GM19324 (cell line): ENCODE results near the gene EDN2.

Experiments used
- ATAC-seq: cut with Tn5 transposase; IDR thresholded peaks from one replicate; pipeline ENCODE4 v1.9.1; 2021; ENCODE audit warnings: mild to moderate bottlenecking, moderate library complexity; ENCODE audit not compliant: unreplicated experiment, low FRiP score

Gene EDN2

GRCh38 chr1:41486053-41486370 lies 1.5 kb upstream of the EDN2 start:
- no peak for ATAC-seq

- no peak for ATAC-seq
Observed at GRCh38 chr1:41485605-41486004, 1.1 kb upstream of the EDN2 start.

GRCh38 chr1:41483960-41484401 lies 502 bp downstream of the EDN2 start:
- no peak for ATAC-seq

- ATAC-seq: no peak
Observed at GRCh38 chr1:41483001-41483850, 1.3 kb downstream of the EDN2 start.

GRCh38 chr1:41482001-41482765 lies 2.3 kb downstream of the EDN2 start:
- no peak for ATAC-seq

GRCh38 chr1:41481109-41481775 lies 3.2 kb downstream of the EDN2 start:
- no peak for ATAC-seq

GRCh38 chr1:41480204-41481108 lies 4.0 kb downstream of the EDN2 start:
- no peak for ATAC-seq

- ATAC-seq: no peak
Observed at GRCh38 chr1:41479808-41480160, 4.7 kb downstream of the EDN2 start.

- no peak for ATAC-seq
Observed at GRCh38 chr1:41479000-41479807, 5.3 kb downstream of the EDN2 start.

- ATAC-seq: no peak
Observed at GRCh38 chr1:41478118-41478748, 6.2 kb downstream of the EDN2 start.

- ATAC-seq: no peak
Observed at GRCh38 chr1:41476807-41477361, 7.6 kb downstream of the EDN2 start.

GRCh38 chr1:41475859-41476567 lies 8.5 kb downstream of the EDN2 start:
- ATAC-seq: no peak

GRCh38 chr1:41475346-41475745 lies 9.1 kb downstream of the EDN2 start:
- ATAC-seq: no peak

- no peak for ATAC-seq
Observed at GRCh38 chr1:41474490-41475271, 9.8 kb downstream of the EDN2 start.

- ATAC-seq: no peak
Observed at GRCh38 chr1:41473738-41474362, 10.6 kb downstream of the EDN2 start.

GRCh38 chr1:41471658-41472057 lies 12.8 kb downstream of the EDN2 start:
- ATAC-seq: no peak

GRCh38 chr1:41469706-41470105 lies 14.8 kb downstream of the EDN2 start:
- no peak for ATAC-seq
